ENCODE measurements around the gene PTMS.

- TF ChIP-seq CTCF (IDR thresholded peaks at IDR 0.05; ENCODE audit: low read depth, low read length) (no peak), POLR2A (IDR thresholded peaks at IDR 0.05; ENCODE audit: extremely low read depth, insufficient read length) (no peak), MAX (IDR thresholded peaks at IDR 0.05; ENCODE audit: low read depth, low read length) (0 out of 2 replicates have a peak, but pooled peaks have one; percentile 33)
Observed at GRCh38 chr12:6791931-6792520, 25.9 kb downstream of the PTMS start.

All from NB4 (cell line).